ENCODE data around the gene VIT.

DNA sequence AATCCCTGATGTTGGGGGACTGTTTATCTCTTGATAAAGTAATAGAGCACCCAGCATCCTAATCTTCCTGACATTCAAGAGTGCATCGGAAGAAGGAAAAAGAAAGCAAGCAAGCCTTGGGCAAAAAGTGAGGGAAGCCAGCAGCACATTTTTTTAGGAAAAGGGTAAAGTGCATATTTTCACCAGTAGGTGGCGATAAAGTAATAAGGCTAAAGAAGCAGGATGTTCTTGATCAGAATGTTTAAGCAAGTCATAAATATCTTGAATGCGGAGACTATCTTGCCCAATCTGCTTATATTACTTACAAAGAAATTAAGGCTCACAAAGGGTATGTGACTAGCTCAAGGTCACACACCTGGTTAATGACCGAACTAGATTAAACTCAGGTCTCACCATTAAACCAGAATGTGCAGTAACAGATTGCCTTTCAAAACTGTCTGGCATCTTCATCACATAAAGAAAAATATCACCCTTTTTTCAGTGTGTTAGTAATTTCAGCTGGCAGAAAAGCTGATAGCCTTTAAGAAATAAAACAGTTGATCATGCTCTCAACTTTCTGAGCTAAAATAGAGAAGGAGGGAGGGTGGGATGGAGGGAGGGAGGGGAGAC is 83.8 kb downstream of the VIT start:
- TF ChIP-seq EZH2 (IDR thresholded peaks at IDR 0.05; ENCODE audit: insufficient read depth, poor library complexity, severe bottlenecking) (no peak), EZH2phosphoT487 (IDR thresholded peaks at IDR 0.05; ENCODE audit: insufficient read depth, low read depth) (no peak)

Measured in GM23248 (cell line).